Common myeloid progenitor, CD34-positive (primary cell): ENCODE data around the gene LDB2.
A peak's percentile ranks its signal among the peaks of the same experiment; 100 is the strongest.

ENCODE experiments used
- CTCF ChIA-PET: fragments of 350-600 bp; sonication (Branson Sonifier 250); formaldehyde crosslinking; loops from one replicate; lab custom pipeline; 2021; ENCODE audit warnings: antibody characterized with exemption; lab: Charles Lee
- POLR2A ChIA-PET: fragments of 350-600 bp; sonication (Branson Sonifier 250); formaldehyde crosslinking; loops from one replicate; lab custom pipeline; 2021; ENCODE audit warnings: antibody characterized with exemption; lab: Charles Lee
- DNase-seq, 3 donors: peaks; one replicate each; pipeline versions ENCODE4 v3.0.0 to v3.0.0-alpha.2; 2013
- H3K27ac ChIP-seq, 2 experiments: 1 replicate in 1 of 2; 2 replicates in 1 of 2; pipeline ENCODE4 v1.7.0; 2013; ENCODE audit warnings: inconsistent platforms in 2 of 2, low read length in 2 of 2, mild to moderate bottlenecking in 2 of 2, low read depth in 1 of 2, moderate library complexity in 1 of 2; ENCODE audit not compliant: severe bottlenecking in 2 of 2, insufficient read depth in 1 of 2, poor library complexity in 1 of 2
- H3K27me3 ChIP-seq, 5 experiments: replicated peaks in 2 of 5; 1 replicate in 3 of 5; 2 replicates in 2 of 5; pipeline versions ENCODE4 v1.6.1 to v1.7.0; 2013; ENCODE audit warnings: low read length in 4 of 5, mild to moderate bottlenecking in 2 of 5, moderate library complexity in 2 of 5, inconsistent platforms in 1 of 5; ENCODE audit not compliant: insufficient read depth in 5 of 5, control insufficient read depth in 4 of 5
- H3K36me3 ChIP-seq, 4 experiments: 1 replicate in 2 of 4; 2 replicates in 2 of 4; pipeline versions ENCODE4 v1.6.1 to v1.7.0; 2013; ENCODE audit warnings: low read length in 3 of 4, control low read depth in 1 of 4, mild to moderate bottlenecking in 1 of 4; ENCODE audit not compliant: control insufficient read depth in 4 of 4, insufficient read depth in 4 of 4
- H3K4me1 ChIP-seq, 4 experiments: 1 replicate in 3 of 4; 2 replicates in 1 of 4; pipeline versions ENCODE4 v1.6.1 to v1.7.1; 2013; ENCODE audit warnings: low read length in 3 of 4, mild to moderate bottlenecking in 3 of 4, control low read depth in 1 of 4, inconsistent platforms in 1 of 4, moderate library complexity in 1 of 4; ENCODE audit not compliant: control insufficient read depth in 4 of 4, insufficient read depth in 4 of 4; ENCODE audit errors: control extremely low read depth in 1 of 4
- H3K4me3 ChIP-seq, 7 experiments: 1 replicate in 4 of 7; 2 replicates in 3 of 7; pipeline versions ENCODE4 v1.5.1 to v1.7.0; 2013; ENCODE audit warnings: mild to moderate bottlenecking in 7 of 7, low read length in 6 of 7, moderate library complexity in 6 of 7, inconsistent platforms in 2 of 7, low read depth in 2 of 7, control low read depth in 1 of 7; ENCODE audit not compliant: insufficient read depth in 4 of 7, control insufficient read depth in 1 of 7; ENCODE audit errors: extremely low read depth in 1 of 7
- H3K9me3 ChIP-seq, 5 experiments: 1 replicate in 4 of 5; 2 replicates in 1 of 5; pipeline versions ENCODE4 v1.6.1 to v1.7.1; 2013; ENCODE audit warnings: low read length in 4 of 5, mild to moderate bottlenecking in 2 of 5, inconsistent platforms in 1 of 5, low read depth in 1 of 5, moderate library complexity in 1 of 5; ENCODE audit not compliant: control insufficient read depth in 4 of 5, insufficient read depth in 2 of 5; ENCODE audit errors: control extremely low read depth in 1 of 5
- WGBS: methylation state at CpG from one replicate; pipeline ENCODE4 v1.1.5; 2013; ENCODE audit not compliant: insufficient coverage; 5-methylcytosine and 5-hydroxymethylcytosine counted together

LDB2 gene

GRCh38 chr4:16597845-16598596 lies 300.4 kb downstream of the LDB2 start:
- Histone ChIP-seq H3K27ac (no peak overlapping the region), H3K4me1 (peaks cover 0 to 14% (median 7%) of the 10 kb centered on the region in 4 experiments), H3K9me3 (no peaks in the 10 kb centered on the region), H3K36me3 (no peaks in the 10 kb centered on the region), H3K27me3 (no peaks in the 10 kb centered on the region), H3K4me3 (peak overlapping the region in 1 of 7 experiments; percentile 9)
- ChIA-PET CTCF (no interaction called here), POLR2A (no interaction called here)
- peak in 2 of 3 donors; percentile 30 to 34 for DNase-seq
- 97% methylated on average over 4 of the region's 6 CpGs for WGBS

GRCh38 chr4:16597443-16597842 lies 301.0 kb downstream of the LDB2 start:
- peaks cover 0 to 14% (median 7%) of the 10 kb centered on the region in 4 experiments for H3K4me1 ChIP-seq
- H3K9me3 ChIP-seq, result no peaks in the 10 kb centered on the region
- no peak for DNase-seq
- no peak overlapping the region for H3K4me3 ChIP-seq
- POLR2A ChIA-PET, result no interaction called here
- H3K36me3 ChIP-seq, result no peaks in the 10 kb centered on the region
- H3K27ac ChIP-seq, result no peak overlapping the region
- H3K27me3 ChIP-seq, result no peaks in the 10 kb centered on the region
- CTCF ChIA-PET, result no interaction called here
- WGBS, result no CpG with 5 or more reads among the region's 2 CpGs

- H3K4me1 ChIP-seq, result peaks cover 0 to 14% (median 7%) of the 10 kb centered on the region in 4 experiments
- ChIA-PET POLR2A (no interaction called here), CTCF (no interaction called here)
- WGBS, result no CpG with 5 or more reads among the region's 2 CpGs
- no peaks in the 10 kb centered on the region for H3K9me3 ChIP-seq
- H3K36me3 ChIP-seq, result no peaks in the 10 kb centered on the region
- no peaks in the 10 kb centered on the region for H3K27me3 ChIP-seq
- no peak overlapping the region for H3K27ac ChIP-seq
- DNase-seq, result no peak
- H3K4me3 ChIP-seq, result no peak overlapping the region
These were observed 302.2 kb downstream of the LDB2 start for GRCh38 chr4:16596267-16596666.

GRCh38 chr4:16594128-16594527 lies 304.3 kb downstream of the LDB2 start:
- CTCF ChIA-PET, result no interaction called here
- WGBS, result 100% methylated on average over 1 of the region's 2 CpGs
- H3K4me3 ChIP-seq, result no peak overlapping the region
- H3K4me1 ChIP-seq, result peaks cover 0 to 14% (median 7%) of the 10 kb centered on the region in 4 experiments
- no peak for DNase-seq
- no peak overlapping the region for H3K27ac ChIP-seq
- no peaks in the 10 kb centered on the region for H3K9me3 ChIP-seq
- H3K27me3 ChIP-seq, result no peaks in the 10 kb centered on the region
- H3K36me3 ChIP-seq, result no peaks in the 10 kb centered on the region
- POLR2A ChIA-PET, result interaction anchor here (0.9 kb wide), 1 partner anchor 77 kb away, joined by 3 read pairs; no protein-coding TSS in a partner anchor

GRCh38 chr4:16593386-16593785 lies 305.1 kb downstream of the LDB2 start:
- no peaks in the 10 kb centered on the region for H3K36me3 ChIP-seq
- 100% methylated on average over 2 of the region's 4 CpGs for WGBS
- DNase-seq, result no peak
- ChIA-PET CTCF (no interaction called here), POLR2A (interaction anchor here (0.9 kb wide), 1 partner anchor 78 kb away, joined by 3 read pairs; no protein-coding TSS in a partner anchor)
- H3K27ac ChIP-seq, result no peak overlapping the region
- no peak overlapping the region for H3K4me3 ChIP-seq
- peaks cover 0 to 7% (median 4%) of the 10 kb centered on the region in 4 experiments for H3K4me1 ChIP-seq
- no peaks in the 10 kb centered on the region for H3K9me3 ChIP-seq
- no peaks in the 10 kb centered on the region for H3K27me3 ChIP-seq

GRCh38 chr4:16591272-16591826 lies 307.1 kb downstream of the LDB2 start:
- Histone ChIP-seq H3K4me1 (no peaks in the 10 kb centered on the region), H3K4me3 (no peak overlapping the region), H3K9me3 (no peaks in the 10 kb centered on the region), H3K36me3 (no peaks in the 10 kb centered on the region), H3K27ac (no peak overlapping the region), H3K27me3 (no peaks in the 10 kb centered on the region)
- POLR2A ChIA-PET, result no interaction called here
- CTCF ChIA-PET, result no interaction called here
- 100% methylated on average over 2 of the region's 3 CpGs for WGBS
- DNase-seq, result no peak

GRCh38 chr4:16590797-16591196 lies 307.6 kb downstream of the LDB2 start:
- Histone ChIP-seq H3K4me1 (no peaks in the 10 kb centered on the region), H3K4me3 (no peak overlapping the region), H3K27me3 (no peaks in the 10 kb centered on the region), H3K27ac (no peak overlapping the region), H3K9me3 (no peaks in the 10 kb centered on the region), H3K36me3 (no peaks in the 10 kb centered on the region)
- WGBS, result 100% methylated on average over 2 of the region's 4 CpGs
- POLR2A ChIA-PET, result no interaction called here
- no peak for DNase-seq
- CTCF ChIA-PET, result no interaction called here
